Midbrain (tissue), 1 donor: ENCODE measurements around the gene GORASP1.
"Not testable (repeated sequence)": the region's sequence is repeated elsewhere in the genome, so short reads cannot be mapped to it uniquely, and the experiment has no call there.

Experiments
- DNase-seq: peaks from one replicate; lab custom pipeline; 2025; lab: John Stamatoyannopoulos, UW

GORASP1 gene

DNA sequence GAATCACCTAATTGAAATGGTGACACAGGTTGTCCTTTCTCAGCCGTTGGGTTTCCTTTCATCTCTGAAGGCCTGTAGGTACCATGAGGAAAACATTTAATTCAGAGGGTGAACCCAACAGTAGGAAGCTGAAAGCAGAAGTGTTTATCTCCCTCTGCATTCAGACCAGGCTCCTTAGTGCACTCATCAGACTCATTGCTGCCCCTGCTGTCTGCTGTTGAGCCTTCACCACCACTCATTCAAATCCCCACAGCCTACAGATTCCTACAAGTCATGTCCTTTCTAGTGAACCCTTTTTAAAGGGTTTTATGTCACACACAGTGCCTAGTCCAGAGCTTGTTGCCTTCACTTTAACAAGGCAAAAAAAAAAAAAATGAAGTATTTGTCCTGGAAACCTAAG lies 42.2 kb downstream of the GORASP1 start:
- peak; percentile 38 for DNase-seq

DNA sequence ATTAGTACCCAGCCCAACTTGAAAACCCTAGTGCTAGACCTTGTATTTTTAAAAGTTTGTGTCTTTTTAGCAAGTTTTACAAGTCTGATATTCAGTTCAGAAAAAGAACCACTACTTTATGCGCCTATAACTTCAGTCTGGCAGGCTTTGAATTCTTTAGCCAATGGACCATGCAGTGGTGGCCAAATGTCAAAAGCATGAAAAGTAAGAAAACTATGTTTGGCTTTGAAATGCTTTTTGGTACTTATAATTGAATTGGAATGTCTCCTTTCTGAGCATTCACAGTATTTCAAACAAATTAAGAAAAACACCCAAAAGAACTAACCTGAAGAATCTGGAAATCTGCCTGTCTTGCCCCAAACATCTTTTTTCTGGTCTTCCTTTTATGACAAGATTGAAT lies 42.8 kb downstream of the GORASP1 start:
- DNase-seq = no peak

- no peak for DNase-seq
Measured at GRCh38 chr3:39063143-39063542, 44.3 kb downstream of the GORASP1 start.

DNA sequence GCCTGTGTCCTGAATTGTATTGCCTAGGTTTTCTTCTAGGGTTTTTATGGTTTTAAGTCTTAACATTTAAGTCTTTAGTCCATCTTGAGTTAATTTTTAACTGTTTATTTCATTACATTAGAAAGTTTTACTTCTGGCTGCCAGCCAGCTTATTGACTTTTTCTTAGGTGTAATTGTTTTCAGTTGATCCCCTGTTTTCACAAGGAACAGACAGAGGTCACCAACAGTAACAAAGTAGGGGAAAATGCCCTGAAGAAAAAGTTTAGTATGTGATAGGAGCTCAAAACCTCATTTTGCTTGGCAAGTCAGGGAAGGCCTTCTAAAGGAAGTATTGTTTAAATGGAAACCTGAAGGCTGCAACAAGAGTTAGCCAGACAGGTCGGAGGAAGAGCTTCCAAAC lies 45.2 kb downstream of the GORASP1 start:
- no peak for DNase-seq

DNA sequence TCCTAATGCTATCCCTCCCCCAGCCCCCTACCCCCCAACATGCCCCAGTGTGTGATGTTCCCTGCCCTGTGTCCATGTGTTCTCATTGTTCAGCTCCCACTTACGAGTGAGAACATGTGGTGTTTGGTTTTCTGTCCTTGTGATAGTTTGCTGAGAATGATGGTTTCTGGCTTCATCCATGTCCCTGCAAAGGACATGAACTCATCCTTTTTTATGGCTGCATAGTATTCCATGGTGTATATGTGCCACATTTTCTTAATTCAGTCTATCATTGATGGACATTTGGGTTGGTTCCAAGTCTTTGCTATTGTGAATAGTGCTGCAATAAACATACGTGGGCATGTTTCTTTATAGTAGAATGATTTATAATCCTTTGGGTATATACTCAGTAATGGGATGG lies 46.2 kb downstream of the GORASP1 start:
- not testable (repeated sequence) for DNase-seq

GRCh38 chr3:39056151-39056550 lies 51.3 kb downstream of the GORASP1 start:
- no peak for DNase-seq

DNA sequence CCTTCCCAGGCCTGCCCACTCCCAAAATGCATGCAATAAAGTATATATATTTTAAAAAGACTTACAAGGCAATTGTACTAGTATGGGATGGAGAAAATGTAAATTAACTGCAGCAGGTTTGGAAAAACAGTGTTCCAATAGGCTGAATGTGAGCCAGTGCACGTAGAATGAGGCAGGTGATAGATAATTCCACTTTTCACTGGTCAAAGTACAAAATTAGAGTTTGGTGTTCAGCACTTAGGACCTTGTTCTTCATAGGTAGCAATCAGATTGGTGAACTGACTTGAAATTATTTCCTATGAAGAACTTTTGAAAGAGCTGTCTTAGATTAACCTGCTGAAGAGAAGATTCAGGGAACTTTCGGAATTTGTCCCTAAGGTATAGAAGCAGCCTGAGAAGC lies 53.7 kb downstream of the GORASP1 start:
- DNase-seq = no peak

DNA sequence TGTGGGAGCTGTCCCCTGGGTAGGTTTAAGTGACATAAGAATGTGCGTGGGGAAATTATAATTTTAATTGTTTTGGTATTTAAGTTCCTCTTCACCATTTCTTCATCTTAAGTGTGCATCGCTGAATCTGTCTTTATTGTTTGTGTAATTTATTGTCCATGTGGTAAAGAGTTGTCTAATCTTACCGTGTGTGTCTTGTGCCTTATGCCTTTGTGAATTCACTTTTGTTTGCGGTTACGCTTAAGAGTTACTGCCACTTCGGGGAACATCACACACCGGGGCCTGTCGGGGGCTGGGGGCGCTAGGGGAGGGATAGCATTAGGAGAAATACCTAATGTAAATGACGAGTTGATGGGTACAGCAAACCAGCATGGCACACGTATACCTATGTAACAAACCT lies 54.8 kb downstream of the GORASP1 start:
- DNase-seq = no peak

DNA sequence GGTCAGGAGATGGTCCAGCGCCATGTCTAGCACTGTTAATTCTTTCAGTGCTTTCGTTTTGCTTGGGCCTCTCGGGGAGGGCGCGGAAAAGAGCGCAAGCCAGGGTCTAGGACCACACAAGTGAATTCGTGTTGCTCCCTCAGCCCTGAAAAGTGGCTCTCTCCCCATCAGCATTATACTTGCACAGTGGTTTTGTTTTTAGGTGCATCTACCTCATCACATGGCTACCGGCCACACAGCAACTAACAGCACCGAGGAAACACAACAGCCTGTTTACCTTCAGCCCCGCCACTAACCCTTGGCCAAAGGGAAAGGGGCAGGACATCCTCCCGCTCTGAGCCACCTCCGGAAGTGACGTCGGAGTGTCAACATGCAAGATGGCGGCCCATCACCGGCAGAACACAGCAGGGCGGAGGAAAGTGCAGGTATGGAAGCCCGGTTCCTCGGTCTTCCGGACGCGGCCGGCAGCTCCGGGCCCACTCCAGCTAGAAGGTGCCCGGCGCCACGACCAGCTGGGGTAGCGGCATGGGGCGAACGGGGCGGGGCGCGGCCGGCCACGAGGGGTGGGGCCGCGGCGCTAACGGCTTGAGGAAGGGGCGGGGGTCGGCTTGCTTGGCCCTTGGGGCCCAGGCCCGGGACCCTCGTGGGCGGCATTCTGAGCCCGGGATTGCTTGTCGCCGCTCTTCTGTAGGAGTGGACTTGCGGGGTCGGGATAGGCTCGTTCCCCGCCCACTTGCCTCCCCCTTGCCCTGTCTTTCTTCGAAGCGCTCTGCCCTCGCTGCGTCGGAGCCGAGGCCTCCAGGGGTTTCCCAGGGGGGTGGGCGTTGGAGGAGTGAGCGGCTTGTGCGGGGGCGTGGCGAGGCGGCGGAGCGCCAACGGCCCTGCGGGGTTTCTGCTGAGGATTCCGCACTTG lies 55.5 kb downstream of the GORASP1 start, which contains the start of the genes SCN11A and WDR48:
Gene SCN11A, minus strand, starts transcription at position 296 of the 913 bp plus-strand sequence. CDS start 101,582 bp downstream, outside the sequence.
Gene WDR48, plus strand, starts transcription at position 368 of the 913 bp plus-strand sequence. Its CDS starts 10 bp downstream, at position 378.
- peak; percentile 95 for DNase-seq

GRCh38 chr3:39050029-39050428 lies 57.4 kb downstream of the GORASP1 start:
- DNase-seq = peak; percentile 9
